ENCODE data around the gene SLC26A6. TPM values are rescaled to one million over a fixed set of nuclear protein-coding genes. Genes with fewer than 3 reads are reported as not detected.

Gene SLC26A6
- total RNA-seq, 2 experiments from 2014 or later, result 44.9 to 59.0 TPM

DNA sequence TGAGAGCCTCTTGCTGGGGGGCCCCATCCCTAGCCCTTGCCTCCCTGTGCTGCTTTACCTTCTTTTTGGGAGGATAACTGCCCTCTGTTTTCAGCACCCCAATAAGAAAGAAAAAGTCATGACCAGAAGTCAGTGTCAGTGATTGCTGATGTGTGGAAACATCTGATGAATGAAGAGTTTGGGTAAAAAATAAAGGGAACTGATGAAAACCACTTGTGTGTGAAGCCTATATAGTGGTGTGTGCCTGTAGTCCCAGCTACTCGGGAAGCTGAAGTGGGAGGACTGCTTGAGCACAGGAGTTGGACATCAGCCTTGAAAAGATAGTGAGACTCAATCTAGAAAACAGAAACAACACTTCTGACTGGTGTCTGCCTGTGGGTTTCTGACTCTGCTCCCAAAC, 37.3 kb upstream of the SLC26A6 start:
- Mint-ChIP-seq H3K36me3 (peaks cover 23% of the 10 kb centered on the region), H3K4me1 (no peaks in the 10 kb centered on the region), H3K27me3 (no peaks in the 10 kb centered on the region), H3K27ac (no peak overlapping the region), H3K9me3 (ENCODE audit: low read depth) (no peaks in the 10 kb centered on the region), H3K4me3 (no peak overlapping the region)
- CTCF ChIA-PET, result interaction anchor here (1.4 kb wide), 1 partner anchor 14 kb away, joined by 3 read pairs; no protein-coding TSS in a partner anchor
- DNase-seq (no peak), ATAC-seq (no peak)

- Mint-ChIP-seq H3K27me3 (peaks cover 14% of the 10 kb centered on the region), H3K36me3 (peaks cover 6% of the 10 kb centered on the region), H3K4me1 (peaks cover 19% of the 10 kb centered on the region), H3K9me3 (ENCODE audit: low read depth) (no peaks in the 10 kb centered on the region), H3K4me3 (no peak overlapping the region), H3K27ac (no peak overlapping the region)
- CTCF ChIA-PET, result interaction anchor here (0.6 to 1.9 kb wide), 7 partner anchors 17 to 175 kb away, joined by 3 to 9 read pairs (median 3); partner anchors contain the start of gene IP6K2
- no peak for ATAC-seq
- no peak for DNase-seq
Observed at GRCh38 chr3:48664929-48665328, 29.7 kb upstream of the SLC26A6 start.

DNA sequence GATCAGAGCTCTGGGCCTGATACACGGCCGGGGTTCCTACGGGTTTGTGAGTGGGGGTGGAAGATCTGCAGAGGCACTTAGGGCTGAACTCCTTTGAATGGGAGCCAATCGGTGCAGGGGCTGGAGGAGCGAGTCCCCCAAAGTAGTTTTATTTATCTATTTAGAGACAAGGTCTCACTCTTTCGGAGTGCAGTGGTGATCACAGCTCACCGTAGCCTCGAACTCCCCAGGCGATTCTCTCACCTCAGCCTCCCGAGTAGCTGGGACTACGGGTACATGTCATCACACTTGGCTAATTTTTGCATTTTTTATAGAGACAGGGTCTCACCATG, 29.0 kb upstream of the SLC26A6 start:
- H3K4me3 Mint-ChIP-seq, result peak overlapping the region; percentile 89
- CTCF ChIA-PET, result interaction anchor here (0.6 to 3.8 kb wide), 11 partner anchors 9 to 234 kb away, joined by 3 to 19 read pairs (median 4); partner anchors contain the start of genes IP6K2, NCKIPSD, SLC25A20 and SLC26A6
- H3K9me3 Mint-ChIP-seq (ENCODE audit: low read depth), result no peaks in the 10 kb centered on the region
- H3K27me3 Mint-ChIP-seq, result peaks cover 14% of the 10 kb centered on the region
- H3K36me3 Mint-ChIP-seq, result peaks cover 5% of the 10 kb centered on the region
- H3K4me1 Mint-ChIP-seq, result peaks cover 19% of the 10 kb centered on the region
- no peak overlapping the region for H3K27ac Mint-ChIP-seq
- DNase-seq (no peak), ATAC-seq (no peak)

DNA sequence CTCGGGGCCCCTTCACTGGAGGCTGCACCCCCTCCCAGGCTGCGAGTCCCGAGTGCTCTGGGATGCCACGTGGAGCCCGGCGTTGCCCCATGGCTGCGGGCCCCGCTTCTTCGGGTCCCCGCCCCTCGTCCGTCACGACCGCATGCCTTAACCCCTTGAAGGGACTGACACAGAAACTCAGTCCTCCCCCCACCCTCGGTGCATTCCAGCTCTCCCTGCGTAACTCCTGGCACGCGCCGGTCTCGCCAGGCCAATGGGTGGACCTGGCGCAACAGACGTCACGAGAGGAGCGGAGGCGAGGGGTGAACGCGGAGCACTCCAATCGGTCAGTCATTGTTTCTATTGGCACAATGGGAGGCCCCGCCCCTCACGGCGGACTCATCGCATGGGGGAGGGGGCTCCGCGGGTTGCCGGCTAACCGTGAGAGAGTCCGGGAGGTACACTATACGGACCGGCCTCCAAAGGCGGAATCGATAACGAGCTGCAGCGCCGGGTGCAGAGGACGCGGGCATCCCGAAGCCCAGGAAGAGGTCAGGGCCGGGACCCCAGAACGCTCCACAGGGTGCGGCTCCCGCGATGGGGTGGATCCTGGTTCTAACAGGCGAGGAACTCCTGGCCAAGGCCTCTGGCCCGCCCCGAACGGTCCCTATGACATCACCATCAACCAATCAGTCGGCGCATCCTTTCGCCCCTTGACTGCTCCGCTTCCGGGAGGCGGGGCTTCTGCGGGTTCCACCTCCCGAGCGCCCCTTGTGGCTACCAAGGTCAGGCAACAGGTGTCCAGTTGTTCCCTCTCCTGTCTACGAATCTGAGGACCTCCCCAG, 28.4 kb upstream of the SLC26A6 start:
- peaks cover 14% of the 10 kb centered on the region for H3K27me3 Mint-ChIP-seq
- H3K27ac Mint-ChIP-seq, result peak overlapping the region; percentile 93
- no peaks in the 10 kb centered on the region for H3K9me3 Mint-ChIP-seq (ENCODE audit: low read depth)
- peak; percentile 98 for DNase-seq
- H3K4me1 Mint-ChIP-seq, result peaks cover 19% of the 10 kb centered on the region
- CTCF ChIA-PET, result interaction anchor here (0.6 to 3.8 kb wide), 15 partner anchors 10 to 358 kb away, joined by 3 to 19 read pairs (median 4); partner anchors contain the start of genes IP6K2, NCKIPSD, NDUFAF3 and SLC25A20
- peak; percentile 92 for ATAC-seq
- H3K4me3 Mint-ChIP-seq, result peak overlapping the region; percentile 89
- H3K36me3 Mint-ChIP-seq, result peaks cover 5% of the 10 kb centered on the region

GRCh38 chr3:48662753-48663488, 27.7 kb upstream of the SLC26A6 start, which contains the start of gene CELSR3:
TSS of gene CELSR3 (minus strand) at chr3:48662886. CDS start at chr3:48662634, 252 bp downstream.
- peaks cover 3% of the 10 kb centered on the region for H3K36me3 Mint-ChIP-seq
- DNase-seq (peak; percentile 84), ATAC-seq (peak; percentile 41)
- H3K27me3 Mint-ChIP-seq, result peaks cover 14% of the 10 kb centered on the region
- H3K4me1 Mint-ChIP-seq, result peaks cover 20% of the 10 kb centered on the region
- CTCF ChIA-PET, result interaction anchor here (0.7 to 3.8 kb wide), 10 partner anchors 11 to 358 kb away, joined by 3 to 19 read pairs (median 4); partner anchors contain the start of genes IP6K2, NCKIPSD, NDUFAF3 and SLC26A6
- peak within 1 kb of the TSS; percentile 93 for H3K27ac Mint-ChIP-seq
- H3K4me3 Mint-ChIP-seq, result peak within 1 kb of the TSS; percentile 89
- no peaks in the 10 kb centered on the region for H3K9me3 Mint-ChIP-seq (ENCODE audit: low read depth)

DNA sequence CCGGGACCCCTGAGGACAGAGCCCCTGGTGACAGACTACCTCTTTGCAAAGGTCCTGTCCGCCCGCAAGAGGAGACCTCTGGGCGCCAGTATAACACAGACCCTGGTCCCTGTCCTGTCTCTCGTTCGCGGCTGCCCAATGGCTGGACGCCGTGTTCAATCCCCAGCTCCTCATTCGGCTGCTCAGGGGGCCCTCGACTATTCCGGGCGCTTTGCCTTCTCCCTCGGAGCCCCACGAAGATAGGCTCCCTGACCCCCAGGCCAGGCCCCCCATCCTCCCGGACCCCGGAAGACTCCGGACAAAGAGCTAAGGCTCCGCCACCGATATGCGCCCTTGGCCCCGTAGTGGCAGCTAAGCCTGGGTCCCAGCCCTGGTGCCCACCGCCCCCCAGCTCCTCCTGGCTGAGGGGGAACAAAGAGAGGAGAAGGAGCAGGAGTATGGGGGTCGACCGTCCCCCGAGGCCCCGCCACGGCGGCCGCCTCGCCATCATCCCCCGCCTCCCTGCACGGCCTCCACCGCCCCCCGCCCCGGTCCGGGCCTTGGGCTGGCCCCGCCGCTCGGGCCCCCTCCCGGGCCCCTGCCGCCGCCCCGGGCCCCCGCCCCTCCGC, 27.0 kb upstream of the SLC26A6 start:
- CTCF ChIA-PET, result interaction anchor here (0.8 to 3.8 kb wide), 6 partner anchors 22 to 362 kb away, joined by 3 to 19 read pairs (median 4); partner anchors contain the start of genes NCKIPSD and SLC26A6
- no peaks in the 10 kb centered on the region for H3K9me3 Mint-ChIP-seq (ENCODE audit: low read depth)
- peaks cover 3% of the 10 kb centered on the region for H3K36me3 Mint-ChIP-seq
- H3K4me1 Mint-ChIP-seq, result peaks cover 27% of the 10 kb centered on the region
- H3K27ac Mint-ChIP-seq, result no peak overlapping the region
- DNase-seq (no peak), ATAC-seq (no peak)
- peak overlapping the region; percentile 89 for H3K4me3 Mint-ChIP-seq
- peaks cover 14% of the 10 kb centered on the region for H3K27me3 Mint-ChIP-seq

GRCh38 chr3:48661501-48662144, 26.4 kb upstream of the SLC26A6 start:
- H3K36me3 Mint-ChIP-seq, result peaks cover 3% of the 10 kb centered on the region
- H3K4me1 Mint-ChIP-seq, result peaks cover 33% of the 10 kb centered on the region
- no peak overlapping the region for H3K27ac Mint-ChIP-seq
- H3K4me3 Mint-ChIP-seq, result peak overlapping the region; percentile 49
- ATAC-seq, result peak; percentile 9
- peak; percentile 82 for DNase-seq
- peaks cover 14% of the 10 kb centered on the region for H3K27me3 Mint-ChIP-seq
- CTCF ChIA-PET, result interaction anchor here (0.8 to 3.8 kb wide), 4 partner anchors 25 to 361 kb away, joined by 3 to 19 read pairs (median 9); partner anchors contain the start of genes NCKIPSD and SLC26A6
- H3K9me3 Mint-ChIP-seq (ENCODE audit: low read depth), result no peaks in the 10 kb centered on the region

DNA sequence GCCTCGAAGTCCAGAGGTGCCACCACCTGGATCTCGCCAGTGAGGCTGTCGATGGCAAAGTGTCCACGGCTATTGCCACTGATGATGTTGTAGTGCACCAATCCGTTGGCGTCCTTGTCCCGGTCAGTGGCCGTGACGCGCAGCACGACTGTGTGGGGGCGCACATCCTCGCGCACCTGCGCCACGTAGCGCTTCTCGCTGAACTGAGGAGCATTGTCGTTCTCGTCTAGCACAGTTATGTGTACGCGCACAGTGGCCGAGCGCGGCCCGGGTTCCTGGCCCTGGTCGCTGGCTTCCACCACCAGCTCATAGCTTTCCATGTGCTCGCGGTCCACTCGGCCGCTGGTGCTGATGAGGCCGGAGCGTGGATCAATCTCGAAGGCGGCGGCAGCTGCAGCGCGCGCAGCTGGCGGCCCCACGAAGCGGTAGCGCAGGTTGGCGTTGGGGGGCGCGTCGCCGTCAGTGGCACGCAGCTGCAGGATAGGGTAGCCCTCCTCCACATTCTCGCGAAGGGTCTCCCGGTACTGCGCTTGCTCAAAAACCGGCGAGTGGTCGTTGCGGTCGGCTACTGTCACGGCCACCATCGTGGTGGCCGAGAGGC, 25.6 kb upstream of the SLC26A6 start:
- no peak for DNase-seq
- CTCF ChIA-PET, result interaction anchor here (3.8 kb wide), 1 partner anchor 26 kb away, joined by 19 read pairs; the partner anchor contains the start of gene SLC26A6
- H3K9me3 Mint-ChIP-seq (ENCODE audit: low read depth), result no peaks in the 10 kb centered on the region
- peaks cover 14% of the 10 kb centered on the region for H3K27me3 Mint-ChIP-seq
- no peak overlapping the region for H3K27ac Mint-ChIP-seq
- H3K4me1 Mint-ChIP-seq, result peaks cover 35% of the 10 kb centered on the region
- H3K4me3 Mint-ChIP-seq, result no peak overlapping the region
- H3K36me3 Mint-ChIP-seq, result peaks cover 1% of the 10 kb centered on the region
- ATAC-seq, result no peak

GRCh38 chr3:48656841-48657281, 21.6 kb upstream of the SLC26A6 start:
- peaks cover 34% of the 10 kb centered on the region for H3K4me1 Mint-ChIP-seq
- H3K9me3 Mint-ChIP-seq (ENCODE audit: low read depth), result no peaks in the 10 kb centered on the region
- peak; percentile 18 for ATAC-seq
- peaks cover 7% of the 10 kb centered on the region for H3K36me3 Mint-ChIP-seq
- CTCF ChIA-PET, result interaction anchor here (1.0 to 2.0 kb wide), 9 partner anchors 22 to 221 kb away, joined by 3 to 11 read pairs (median 4); partner anchors contain the start of genes NCKIPSD, PFKFB4 and SLC26A6
- DNase-seq, result peak; percentile 76
- H3K4me3 Mint-ChIP-seq, result peak overlapping the region; percentile 75
- peak overlapping the region; percentile 90 for H3K27ac Mint-ChIP-seq
- H3K27me3 Mint-ChIP-seq, result peaks cover 4% of the 10 kb centered on the region

- Mint-ChIP-seq H3K4me3 (peak overlapping the region; percentile 75), H3K36me3 (peaks cover 7% of the 10 kb centered on the region), H3K4me1 (peaks cover 31% of the 10 kb centered on the region), H3K27me3 (no peaks in the 10 kb centered on the region), H3K27ac (peak overlapping the region; percentile 90), H3K9me3 (ENCODE audit: low read depth) (no peaks in the 10 kb centered on the region)
- CTCF ChIA-PET, result interaction anchor here (1.0 to 2.0 kb wide), 10 partner anchors 21 to 220 kb away, joined by 3 to 11 read pairs (median 4); partner anchors contain the start of genes NCKIPSD, PFKFB4 and SLC26A6
- ATAC-seq (peak; percentile 82), DNase-seq (peak; percentile 92)
Observed at GRCh38 chr3:48656061-48656840, 21.0 kb upstream of the SLC26A6 start.

GRCh38 chr3:48655606-48656005, 20.3 kb upstream of the SLC26A6 start:
- no peaks in the 10 kb centered on the region for H3K27me3 Mint-ChIP-seq
- peaks cover 7% of the 10 kb centered on the region for H3K36me3 Mint-ChIP-seq
- H3K4me1 Mint-ChIP-seq, result peaks cover 28% of the 10 kb centered on the region
- CTCF ChIA-PET, result interaction anchor here (1.3 to 2.0 kb wide), 3 partner anchors 20 to 220 kb away, joined by 4 to 7 read pairs (median 5); partner anchors contain the start of genes PFKFB4 and SLC26A6
- no peaks in the 10 kb centered on the region for H3K9me3 Mint-ChIP-seq (ENCODE audit: low read depth)
- DNase-seq (peak; percentile 86), ATAC-seq (peak; percentile 47)
- H3K27ac Mint-ChIP-seq, result peak overlapping the region; percentile 87
- H3K4me3 Mint-ChIP-seq, result peak overlapping the region; percentile 75

All from activated CD8-positive, alpha-beta memory T cell treated with anti-CD3 and anti-CD28 coated beads, Interleukin-2, amount 10 ng/mL, durations not matched to agents 7 days and 5 days (primary cell).